ENCODE data around the gene PCSK6. TPM values are rescaled to one million over a fixed set of nuclear protein-coding genes. Genes with fewer than 3 reads are reported as not detected.
"Not testable (repeated sequence)": the region's sequence is repeated elsewhere in the genome, so short reads cannot be mapped to it uniquely, and the experiment has no call there.

The PCSK6 gene
- total RNA-seq, 1 donor from 2014 or later = 11.0 TPM

DNA sequence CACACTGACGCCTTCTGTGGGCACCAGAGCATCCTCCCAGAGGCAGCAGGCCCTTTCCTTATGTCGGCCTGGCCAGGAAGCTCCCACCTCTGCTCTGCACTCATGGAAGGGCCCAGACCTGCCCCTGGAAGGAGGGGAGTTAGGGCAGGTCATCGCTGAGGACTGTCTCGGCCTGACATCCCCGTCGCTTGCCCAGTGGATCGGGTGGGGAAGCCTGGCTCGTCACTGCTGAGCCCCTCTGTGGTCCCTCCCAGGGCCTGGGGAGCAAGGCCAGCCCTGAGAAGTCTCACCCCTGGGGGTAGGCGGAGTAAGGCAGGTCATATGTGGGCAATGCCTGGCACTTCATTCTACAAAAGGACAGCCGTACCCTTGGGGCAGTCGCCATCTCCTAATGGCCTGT is 131.6 kb downstream of the PCSK6 start:
- DNase-seq (ENCODE audit: low read depth) = no peak

DNA sequence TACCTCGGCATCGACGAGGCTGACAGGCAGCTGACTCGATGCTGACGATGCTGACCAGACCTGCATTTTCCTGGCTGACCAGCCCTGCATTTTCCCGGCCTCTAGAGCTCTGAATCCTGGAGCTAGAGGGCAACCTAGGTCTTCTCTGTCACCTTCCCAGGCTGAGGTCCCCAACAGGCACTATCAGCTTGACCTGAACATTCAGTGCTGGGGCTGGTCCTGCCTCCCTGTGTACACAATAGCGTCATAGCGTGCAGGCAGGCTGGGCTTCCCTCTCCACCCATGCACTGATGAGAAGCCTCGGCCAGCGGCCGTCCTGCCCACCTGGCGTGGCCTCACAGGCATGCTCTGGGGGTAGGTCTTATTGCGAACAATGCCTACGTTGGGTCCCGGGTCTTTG is 132.2 kb downstream of the PCSK6 start:
- no peak for DNase-seq (ENCODE audit: low read depth)

GRCh38 chr15:101356512-101357172 is 132.9 kb downstream of the PCSK6 start:
- DNase-seq (ENCODE audit: low read depth) = not testable (repeated sequence)

DNA sequence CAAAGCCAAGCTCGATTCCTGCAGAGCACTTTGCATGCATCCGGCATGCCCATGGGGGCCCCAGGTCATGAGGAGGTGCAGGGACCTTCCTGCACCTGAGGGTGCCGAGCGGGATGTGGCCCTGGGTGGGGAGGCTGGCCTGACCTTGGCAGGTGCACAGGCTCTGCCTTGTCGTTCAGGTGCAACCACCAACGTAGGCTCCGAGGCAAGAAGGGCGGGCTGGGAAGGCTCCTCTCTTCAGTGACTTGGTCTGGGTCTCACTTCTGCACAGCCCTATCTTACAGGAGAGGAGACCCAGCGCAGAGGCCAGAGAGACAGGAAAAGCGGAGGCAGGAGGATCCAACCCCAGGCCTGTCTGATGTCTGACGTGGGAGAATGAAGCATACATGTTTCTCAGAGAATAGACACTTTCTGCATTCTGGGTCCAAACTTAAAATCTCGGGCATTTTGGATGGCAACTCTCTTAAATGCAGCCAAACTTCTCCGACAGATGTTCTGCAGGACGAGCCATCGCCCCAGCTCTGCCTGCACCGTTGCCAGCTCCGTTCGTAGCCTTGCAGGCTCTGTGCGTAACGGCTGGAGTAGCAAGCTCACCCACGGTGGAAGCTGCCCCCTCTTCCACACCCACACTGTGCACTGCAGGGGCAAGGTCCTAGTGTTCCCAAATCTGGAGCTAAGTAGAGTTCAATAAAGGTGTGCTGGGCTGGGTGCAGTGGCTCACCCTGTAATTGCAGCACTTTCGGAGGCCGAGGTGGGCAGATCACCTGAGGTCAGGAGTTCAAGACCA is 133.6 kb downstream of the PCSK6 start:
- no peak for DNase-seq (ENCODE audit: low read depth)

DNA sequence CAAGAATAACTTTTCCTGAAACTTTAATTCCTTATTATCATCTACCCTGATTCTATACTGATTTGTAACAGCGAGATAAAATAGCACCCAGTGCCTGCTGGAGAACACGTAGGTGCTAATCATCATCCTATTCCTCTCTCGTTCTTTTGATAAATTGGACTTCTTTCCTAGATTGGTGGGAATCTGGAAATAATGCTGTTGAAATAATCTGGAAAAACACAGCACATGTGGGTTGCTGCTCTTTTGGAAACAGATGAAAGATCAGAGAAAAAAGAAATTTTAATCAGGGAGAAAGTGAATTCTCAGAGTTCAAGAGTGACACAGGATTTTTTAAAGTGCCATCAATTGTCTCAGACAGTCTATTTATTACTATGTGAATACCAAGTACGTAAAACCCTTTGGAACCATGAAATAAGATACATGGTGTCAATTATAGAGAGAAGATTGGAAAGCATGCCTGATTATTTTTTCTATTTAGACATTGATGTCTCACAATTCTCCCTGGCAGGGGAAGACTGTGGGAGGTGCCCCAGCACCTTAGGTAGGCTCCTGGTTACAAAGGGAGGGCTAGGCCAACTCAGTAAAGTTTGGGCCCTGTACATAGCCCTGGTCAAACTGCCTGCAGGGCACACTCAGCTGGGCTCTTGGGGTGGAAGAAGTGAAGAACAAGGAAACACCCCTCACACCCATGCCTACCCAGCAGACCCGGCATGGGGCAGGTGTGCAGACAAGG is 134.4 kb downstream of the PCSK6 start:
- DNase-seq (ENCODE audit: low read depth) = no peak

GRCh38 chr15:101353240-101353639 is 136.3 kb downstream of the PCSK6 start:
- DNase-seq (ENCODE audit: low read depth) = no peak

DNA sequence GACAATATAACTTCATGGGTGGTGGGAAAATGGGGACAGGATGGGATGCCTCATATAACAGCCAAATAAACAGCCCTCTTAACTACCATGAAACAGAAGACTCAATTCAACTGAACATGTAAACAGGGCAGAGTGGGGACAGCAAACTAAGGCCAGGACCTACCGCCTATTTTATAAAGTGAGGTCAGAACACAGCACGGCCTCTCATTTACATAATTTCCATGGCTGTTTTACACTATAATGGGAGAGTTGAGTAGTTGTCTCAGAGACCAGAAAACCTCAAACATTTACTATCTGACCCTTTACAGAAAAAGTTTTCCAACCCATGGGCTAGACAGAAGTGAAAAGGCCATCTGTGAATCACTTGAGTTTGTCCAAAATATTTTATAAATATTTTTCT is 137.8 kb downstream of the PCSK6 start:
- peak; percentile 27 for DNase-seq (ENCODE audit: low read depth)

GRCh38 chr15:101349047-101349951 is 140.2 kb downstream of the PCSK6 start:
- peak; percentile 89 for DNase-seq (ENCODE audit: low read depth)

GRCh38 chr15:101348643-101349042 is 140.9 kb downstream of the PCSK6 start:
- no peak for DNase-seq (ENCODE audit: low read depth)

DNA sequence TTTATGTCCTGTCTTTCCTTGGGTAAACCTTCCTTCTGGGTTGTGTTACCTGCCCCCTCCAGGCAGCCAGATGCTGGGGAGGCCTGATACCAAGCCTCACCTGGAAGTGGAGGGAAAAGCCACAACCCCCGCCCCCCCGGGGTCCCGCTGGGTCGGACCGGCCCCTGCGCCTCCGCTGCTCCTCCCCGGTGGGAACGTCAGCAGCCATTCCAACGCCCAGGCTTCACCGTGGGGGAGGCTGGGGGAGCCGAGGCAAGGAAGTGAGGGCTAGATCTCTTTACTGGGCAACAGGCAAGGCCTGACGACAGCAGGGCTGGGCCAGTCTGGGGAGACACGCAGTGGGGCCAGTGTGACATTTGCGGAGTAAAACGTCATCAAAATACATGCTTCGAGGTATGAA is 141.5 kb downstream of the PCSK6 start:
- no peak for DNase-seq (ENCODE audit: low read depth)

DNA sequence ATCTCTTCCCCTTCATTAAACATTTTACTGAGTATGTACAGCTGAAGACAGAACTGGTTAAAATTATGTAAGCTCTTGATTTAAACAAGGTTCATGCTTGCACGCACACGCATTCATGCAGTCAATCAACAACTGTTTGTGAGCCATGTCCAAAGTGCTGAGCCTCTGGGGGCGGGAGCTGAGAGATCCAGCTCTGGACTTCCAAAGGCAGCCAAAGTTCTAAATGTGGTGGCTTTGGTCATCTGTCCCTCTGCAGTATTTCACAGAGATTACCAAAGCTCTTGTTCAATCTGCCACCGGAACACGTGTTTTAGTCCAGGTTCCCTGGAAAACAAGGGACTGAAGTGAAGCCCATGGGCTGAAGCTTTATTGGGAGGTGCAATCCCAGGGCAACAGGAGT is 142.1 kb downstream of the PCSK6 start:
- DNase-seq (ENCODE audit: low read depth) = no peak

GRCh38 chr15:101346928-101347327 is 142.6 kb downstream of the PCSK6 start:
- DNase-seq (ENCODE audit: low read depth) = no peak

GRCh38 chr15:101342056-101342455 is 147.5 kb downstream of the PCSK6 start:
- DNase-seq (ENCODE audit: low read depth) = no peak

DNA sequence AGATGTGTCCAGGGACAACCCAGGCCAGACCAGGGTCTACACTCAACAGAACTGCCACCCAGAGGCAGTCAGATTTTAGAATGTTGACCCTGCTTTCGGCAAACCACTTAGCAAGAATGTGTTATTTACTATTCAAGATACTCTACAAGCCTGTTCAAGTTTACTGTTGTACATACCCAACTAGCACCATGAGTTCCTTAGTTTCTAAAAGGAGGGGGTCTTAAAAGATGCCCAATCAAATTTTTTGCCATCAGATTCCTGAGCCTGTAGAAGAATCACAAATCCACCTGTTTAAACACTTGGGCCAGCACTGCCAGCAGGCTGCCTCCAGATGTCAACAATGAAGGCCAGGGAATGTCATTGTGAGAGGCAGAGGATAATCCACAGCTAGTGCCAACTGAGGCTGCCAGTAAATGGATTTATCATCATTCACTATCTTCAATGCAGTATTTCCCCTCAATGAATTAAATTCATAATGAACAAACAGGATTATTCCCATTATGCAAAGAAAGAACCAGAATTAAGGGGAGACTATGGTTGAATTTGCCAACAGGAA is 150.9 kb downstream of the PCSK6 start:
- no peak for DNase-seq (ENCODE audit: low read depth)

DNA sequence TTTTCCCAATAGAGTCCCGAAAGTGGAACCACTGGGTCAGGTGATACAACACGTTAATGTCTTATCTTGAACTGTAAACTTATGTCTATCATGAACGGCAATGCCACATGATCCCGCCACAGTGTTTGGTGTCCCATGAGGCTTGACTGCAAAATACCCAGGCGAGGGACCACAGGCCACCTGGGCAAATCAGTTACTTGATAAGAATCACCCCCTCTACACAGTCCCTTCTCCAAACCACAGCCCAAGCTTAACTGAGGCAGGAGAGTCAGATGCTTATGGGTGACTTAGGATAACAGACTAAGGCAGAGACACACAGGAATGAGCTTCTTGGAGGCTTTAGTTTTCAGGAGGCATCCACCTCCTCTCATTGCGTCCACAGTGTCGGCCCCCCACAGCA is 151.5 kb downstream of the PCSK6 start:
- DNase-seq (ENCODE audit: low read depth) = no peak

DNA sequence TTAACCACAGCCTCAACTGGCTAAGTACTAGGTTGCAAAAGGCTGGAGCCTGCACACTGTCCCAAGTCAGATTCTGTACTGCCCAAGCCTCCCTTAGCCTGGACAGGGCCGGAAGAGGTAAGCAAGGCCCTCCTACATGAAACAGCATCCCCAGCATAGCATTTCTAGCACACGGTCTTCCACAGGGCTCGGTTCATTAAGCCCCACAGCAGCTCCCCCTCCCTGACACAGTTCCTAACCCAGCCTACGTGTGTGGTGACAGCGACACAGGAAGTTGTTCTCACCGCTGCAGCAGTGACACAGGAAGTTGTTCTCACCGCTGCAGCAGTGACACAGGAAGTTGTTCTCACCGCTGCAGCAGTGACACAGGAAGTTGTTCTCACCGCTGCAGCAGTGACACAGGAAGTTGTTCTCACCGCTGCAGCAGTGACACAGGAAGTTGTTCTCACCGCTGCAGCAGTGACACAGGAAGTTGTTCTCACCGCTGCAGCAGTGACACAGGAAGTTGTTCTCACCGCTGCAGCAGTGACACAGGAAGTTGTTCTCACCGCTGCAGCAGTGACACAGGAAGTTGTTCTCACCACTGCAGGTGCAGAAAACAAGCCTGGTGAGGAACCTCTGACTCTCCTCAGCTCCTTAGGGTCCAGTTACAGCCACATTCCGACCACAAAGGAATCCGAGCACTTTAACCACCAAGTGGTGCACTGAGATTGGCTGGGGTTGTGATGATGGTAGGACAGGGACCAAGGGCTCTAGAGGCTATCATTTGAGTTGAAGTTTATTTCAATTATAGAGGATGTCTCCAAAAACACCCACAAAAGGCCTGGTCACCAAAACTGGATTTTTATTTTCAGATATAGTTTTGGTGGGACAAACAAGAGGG is 155.4 kb downstream of the PCSK6 start:
- DNase-seq (ENCODE audit: low read depth) = not testable (repeated sequence)

GRCh38 chr15:101332061-101332467 is 157.4 kb downstream of the PCSK6 start:
- no peak for DNase-seq (ENCODE audit: low read depth)

GRCh38 chr15:101329867-101330380 is 159.6 kb downstream of the PCSK6 start:
- DNase-seq (ENCODE audit: low read depth) = no peak

DNA sequence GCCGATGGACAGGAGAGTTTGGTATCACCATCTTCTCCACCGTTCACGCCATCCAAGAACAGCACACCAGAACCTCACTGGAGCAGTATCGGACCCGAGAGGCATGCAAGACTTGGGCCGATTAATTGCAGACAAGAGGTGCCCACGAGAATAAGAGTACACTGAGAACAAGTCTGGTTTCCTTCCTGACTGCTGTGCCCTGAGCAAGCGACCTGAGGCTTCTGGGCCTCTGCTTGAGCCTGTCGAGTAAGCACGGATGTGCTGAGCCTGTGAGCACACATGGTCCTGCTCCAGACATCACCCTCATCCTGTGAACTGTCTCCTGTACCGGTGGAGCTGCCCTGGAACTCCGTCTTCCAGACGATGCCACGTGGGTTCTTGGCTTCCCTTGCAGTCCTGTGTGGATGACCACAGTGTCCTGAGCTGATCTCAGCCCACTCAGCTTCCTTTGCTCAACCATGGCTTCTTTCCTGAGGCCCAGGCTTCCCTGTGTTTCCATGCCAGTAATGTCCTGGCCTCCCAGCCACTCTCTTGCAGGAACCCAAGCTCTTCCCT is 160.1 kb downstream of the PCSK6 start:
- no peak for DNase-seq (ENCODE audit: low read depth)

DNA sequence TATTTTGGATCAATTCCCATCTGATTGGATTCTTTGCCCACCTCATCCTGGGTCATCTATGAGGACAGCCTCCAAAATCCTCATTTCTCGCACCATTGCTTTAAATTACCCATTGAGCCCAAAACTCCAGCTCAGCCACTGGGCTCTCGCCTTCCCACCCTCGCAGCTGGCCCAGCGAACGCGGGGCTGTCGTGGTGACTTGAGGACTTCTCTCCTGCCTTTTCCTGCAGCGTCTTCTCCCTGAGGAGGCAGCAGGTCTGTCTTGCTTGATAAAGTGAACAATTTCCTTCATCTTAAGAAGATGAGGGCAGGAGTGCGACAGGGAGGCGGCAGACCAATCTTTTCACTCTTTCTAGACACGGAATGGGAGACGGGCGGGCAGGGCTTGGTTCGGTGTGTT is 161.5 kb downstream of the PCSK6 start:
- DNase-seq (ENCODE audit: low read depth) = no peak
